Mammary epithelial cell (primary cell): ENCODE data around the gene FANCB.

Experiments used
- EZH2 ChIP-seq: IDR thresholded peaks from 2 replicates; pipeline ENCODE4 v1.6.1; 2012; ENCODE audit warnings: low read length, inconsistent platforms, borderline replicate concordance
- TF ChIP-seq, protein P1 (sequence below), 2 donors: IDR thresholded peaks in 1 of 2; conservative IDR thresholded peaks in 1 of 2; 2 replicates each; pipeline ENCODE4 v1.5.1; 2011 to 2012; ENCODE audit warnings: inconsistent platforms in 2 of 2, low read length in 2 of 2, mild to moderate bottlenecking in 2 of 2, control low read depth in 1 of 2, low read depth in 1 of 2; ENCODE audit not compliant: insufficient read depth in 1 of 2; ENCODE audit errors: extremely low read depth in 1 of 2

DNA sequence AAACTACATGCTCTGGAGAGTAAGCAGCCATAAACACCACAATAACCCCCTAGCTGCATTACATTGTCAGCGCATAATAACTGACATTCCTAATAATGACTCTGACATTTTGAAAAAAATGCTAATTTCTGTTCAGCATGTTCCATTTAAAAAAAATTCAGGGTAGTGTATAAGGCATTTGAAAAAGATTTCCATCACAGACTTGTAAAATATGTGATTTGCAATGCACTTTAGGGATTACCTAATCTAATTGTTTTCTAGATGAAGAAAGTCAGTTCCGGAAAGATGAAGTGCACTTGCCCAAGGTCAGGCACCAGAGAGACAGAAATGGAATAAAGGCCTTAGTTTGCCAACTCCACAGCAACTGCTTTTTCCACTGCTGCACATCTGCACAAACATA lies 55.3 kb downstream of the FANCB start:
- TF ChIP-seq EZH2 = no peak
- TF ChIP-seq, protein P1, sequence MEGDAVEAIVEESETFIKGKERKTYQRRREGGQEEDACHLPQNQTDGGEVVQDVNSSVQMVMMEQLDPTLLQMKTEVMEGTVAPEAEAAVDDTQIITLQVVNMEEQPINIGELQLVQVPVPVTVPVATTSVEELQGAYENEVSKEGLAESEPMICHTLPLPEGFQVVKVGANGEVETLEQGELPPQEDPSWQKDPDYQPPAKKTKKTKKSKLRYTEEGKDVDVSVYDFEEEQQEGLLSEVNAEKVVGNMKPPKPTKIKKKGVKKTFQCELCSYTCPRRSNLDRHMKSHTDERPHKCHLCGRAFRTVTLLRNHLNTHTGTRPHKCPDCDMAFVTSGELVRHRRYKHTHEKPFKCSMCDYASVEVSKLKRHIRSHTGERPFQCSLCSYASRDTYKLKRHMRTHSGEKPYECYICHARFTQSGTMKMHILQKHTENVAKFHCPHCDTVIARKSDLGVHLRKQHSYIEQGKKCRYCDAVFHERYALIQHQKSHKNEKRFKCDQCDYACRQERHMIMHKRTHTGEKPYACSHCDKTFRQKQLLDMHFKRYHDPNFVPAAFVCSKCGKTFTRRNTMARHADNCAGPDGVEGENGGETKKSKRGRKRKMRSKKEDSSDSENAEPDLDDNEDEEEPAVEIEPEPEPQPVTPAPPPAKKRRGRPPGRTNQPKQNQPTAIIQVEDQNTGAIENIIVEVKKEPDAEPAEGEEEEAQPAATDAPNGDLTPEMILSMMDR (conservative IDR thresholded peaks at IDR 0.05 in 1 of 2, IDR thresholded peaks at IDR 0.05 in 1 of 2; ENCODE audit: extremely low read depth in 1 of 2, insufficient read depth in 1 of 2, low read depth in 1 of 2, low read length in 2 of 2) = no peak
